Measurements from ENCODE around the gene FMNL2. TPM values are rescaled to one million over a fixed set of nuclear protein-coding genes. Genes with fewer than 3 reads are reported as not detected.

The FMNL2 gene
- total RNA-seq, 1 experiment from 2014 or later: 33.6 TPM

- H3K27ac Mint-ChIP-seq: peak overlapping the region; percentile 7 to 61 (median 42); a peak in 5 of 7 replicates
- H4K8ac ChIP-seq (replicated peaks; ENCODE audit: insufficient read length, low read depth, low read length): no peak overlapping the region
- no peak overlapping the region for H3K27ac ChIP-seq (ENCODE audit: insufficient read length, low read depth, low read length)
- H3K79me2 ChIP-seq (ENCODE audit: insufficient read depth, low read length): peaks cover 8% of the 10 kb centered on the region; the same call in 1 of the 2 replicates
- H3K4me1 ChIP-seq (ENCODE audit: insufficient read depth, low read length): peaks cover 7% of the 10 kb centered on the region; the same call in 1 of the 2 replicates
- H2BK120ac ChIP-seq (ENCODE audit: low read depth, low read length, poor library complexity, severe bottlenecking): no peak overlapping the region
- H2BK12ac ChIP-seq (ENCODE audit: insufficient read length, low read depth, low read length): no peak overlapping the region
- H3K4me3 Mint-ChIP-seq: peak overlapping the region; percentile 31 to 53; a peak in 3 of 5 replicates
- H3K27me3 Mint-ChIP-seq (ENCODE audit: low read depth): no peaks in the 10 kb centered on the region
- H3K9ac ChIP-seq (ENCODE audit: extremely low read depth, insufficient read length, low read length): no peak overlapping the region
- peaks cover 82 to 87% of the 10 kb centered on the region in 2 experiments for H3K4me1 Mint-ChIP-seq
- TF ChIP-seq, protein P1, sequence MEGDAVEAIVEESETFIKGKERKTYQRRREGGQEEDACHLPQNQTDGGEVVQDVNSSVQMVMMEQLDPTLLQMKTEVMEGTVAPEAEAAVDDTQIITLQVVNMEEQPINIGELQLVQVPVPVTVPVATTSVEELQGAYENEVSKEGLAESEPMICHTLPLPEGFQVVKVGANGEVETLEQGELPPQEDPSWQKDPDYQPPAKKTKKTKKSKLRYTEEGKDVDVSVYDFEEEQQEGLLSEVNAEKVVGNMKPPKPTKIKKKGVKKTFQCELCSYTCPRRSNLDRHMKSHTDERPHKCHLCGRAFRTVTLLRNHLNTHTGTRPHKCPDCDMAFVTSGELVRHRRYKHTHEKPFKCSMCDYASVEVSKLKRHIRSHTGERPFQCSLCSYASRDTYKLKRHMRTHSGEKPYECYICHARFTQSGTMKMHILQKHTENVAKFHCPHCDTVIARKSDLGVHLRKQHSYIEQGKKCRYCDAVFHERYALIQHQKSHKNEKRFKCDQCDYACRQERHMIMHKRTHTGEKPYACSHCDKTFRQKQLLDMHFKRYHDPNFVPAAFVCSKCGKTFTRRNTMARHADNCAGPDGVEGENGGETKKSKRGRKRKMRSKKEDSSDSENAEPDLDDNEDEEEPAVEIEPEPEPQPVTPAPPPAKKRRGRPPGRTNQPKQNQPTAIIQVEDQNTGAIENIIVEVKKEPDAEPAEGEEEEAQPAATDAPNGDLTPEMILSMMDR (conservative IDR thresholded peaks at IDR 0.05): no peak
- H3K56ac ChIP-seq (ENCODE audit: insufficient read length, low read depth, low read length): no peak overlapping the region
- peak; percentile 63 for DNase-seq
- peaks cover 4% of the 10 kb centered on the region for H3K23me2 ChIP-seq (ENCODE audit: insufficient read length, low read depth, low read length, poor library complexity, severe bottlenecking)
- no peaks in the 10 kb centered on the region for H3K27me3 ChIP-seq (ENCODE audit: insufficient read depth, low read length)
- no peaks in the 10 kb centered on the region for H3K9me3 Mint-ChIP-seq
- no peak overlapping the region for H2BK20ac ChIP-seq (ENCODE audit: low read depth, low read length, poor library complexity, severe bottlenecking)
- no peak overlapping the region for H2BK5ac ChIP-seq (ENCODE audit: insufficient read length, low read length)
- H2BK15ac ChIP-seq (ENCODE audit: low read depth, low read length): no peak overlapping the region
- no peak overlapping the region for H2AK5ac ChIP-seq (ENCODE audit: insufficient read length, low read length)
- H3K4ac ChIP-seq (ENCODE audit: low read depth, low read length): no peak overlapping the region
- no peak overlapping the region for H3K18ac ChIP-seq (ENCODE audit: insufficient read length, low read depth, low read length)
- no peak overlapping the region for H3K23ac ChIP-seq (ENCODE audit: insufficient read length, low read depth, low read length)
- peaks cover 5% of the 10 kb centered on the region for H3K79me1 ChIP-seq (ENCODE audit: insufficient read depth, low read depth, low read length, poor library complexity, severe bottlenecking)
- no peak overlapping the region for H3T11ph ChIP-seq (ENCODE audit: low read length)
- H4K5ac ChIP-seq (ENCODE audit: insufficient read length, low read depth, low read length): no peak overlapping the region
- peak overlapping the region; percentile 38 for H3K4me2 ChIP-seq (ENCODE audit: insufficient read depth, insufficient read length, low read length)
- no peak overlapping the region for H4K91ac ChIP-seq (ENCODE audit: insufficient read length, low read depth, low read length)
- H3K14ac ChIP-seq (ENCODE audit: insufficient read depth, low read length): no peak overlapping the region
- no CpG with 5 or more reads among the region's 8 CpGs for WGBS (ENCODE audit: extremely low coverage, insufficient read length, low lambda C conversion rate)
- no peaks in the 10 kb centered on the region for H4K20me1 ChIP-seq (ENCODE audit: control insufficient read depth, insufficient read depth, insufficient read length)
- no peaks in the 10 kb centered on the region for H3K9me3 ChIP-seq (ENCODE audit: control insufficient read depth, low read depth, low read length)
- no peaks in the 10 kb centered on the region for H3K36me3 Mint-ChIP-seq (ENCODE audit: insufficient read depth in 1 of 3, low read depth in 3 of 3)
- H2AFZ ChIP-seq (ENCODE audit: low read length): no peak overlapping the region
Observed at GRCh38 chr2:152407204-152407721, 72.3 kb downstream of the FMNL2 start.

Measured in H9 (cell line).